ENCODE data around the gene SOD2.

The SOD2 gene

DNA sequence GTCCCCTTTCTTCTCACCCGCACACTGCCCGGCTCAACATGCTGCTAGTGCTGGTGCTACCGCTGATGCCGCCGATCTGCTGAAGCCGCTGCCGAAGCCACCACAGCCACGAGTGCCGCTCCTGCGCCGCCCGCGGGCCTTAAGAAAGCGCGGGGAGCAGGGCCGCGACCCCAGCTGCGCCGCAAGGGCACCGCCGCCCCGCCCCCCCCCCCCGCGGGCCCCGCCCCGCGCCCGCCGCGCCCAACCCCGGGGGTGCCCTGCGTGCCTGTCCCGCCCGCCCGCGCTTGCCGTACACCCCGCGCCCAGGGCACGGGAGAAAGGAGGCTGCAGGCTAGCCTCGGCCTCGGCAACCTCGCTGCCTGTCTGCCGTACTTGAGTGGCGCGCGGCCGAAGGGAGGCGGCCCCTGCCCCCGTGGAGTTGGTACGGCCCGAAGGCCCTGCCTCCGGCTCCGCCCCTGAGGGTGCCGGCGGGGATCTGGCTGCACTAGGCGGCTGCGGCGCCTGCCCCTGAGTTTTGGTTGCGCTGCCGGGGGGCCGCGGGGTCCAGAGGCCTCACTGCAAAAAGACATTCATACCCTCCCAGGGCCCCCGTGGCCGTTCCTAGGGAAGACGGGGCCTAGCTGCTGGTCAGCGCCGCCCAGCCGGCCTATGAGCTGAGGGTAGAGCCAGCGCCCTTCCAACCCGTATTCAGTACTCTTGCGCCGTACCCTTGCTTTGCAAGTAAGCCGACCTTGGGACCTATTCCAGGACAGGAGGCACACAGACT, at the start of gene SOD2:
Gene SOD2, minus strand, starts transcription at position 114 of the 766 bp plus-strand sequence. Its CDS starts 74 bp downstream, at position 40.
- Histone ChIP-seq H3K9ac (ENCODE audit: low read depth, low read length) (peak within 1 kb of the TSS; percentile 85), H3K4me2 (ENCODE audit: insufficient read depth, low read length) (peak within 1 kb of the TSS; percentile 89), H4K20me1 (ENCODE audit: insufficient read depth, low read length) (peaks cover 16% of the 10 kb centered on the region), H3K79me2 (ENCODE audit: insufficient read depth, low read length) (peaks cover 45% of the 10 kb centered on the region), H3K9me3 (ENCODE audit: insufficient read depth, low read length, severe bottlenecking) (no peaks in the 10 kb centered on the region), H3K4me1 (ENCODE audit: insufficient read depth, low read length) (peaks cover 30% of the 10 kb centered on the region), H3K27ac (ENCODE audit: low read length) (peak within 1 kb of the TSS; percentile 95), H2AFZ (ENCODE audit: low read depth, low read length) (peak within 1 kb of the TSS; percentile 68), H3K36me3 (ENCODE audit: insufficient read depth, low read length) (peaks cover 19% of the 10 kb centered on the region), H3K27me3 (ENCODE audit: insufficient read depth, low read length, poor library complexity) (no peaks in the 10 kb centered on the region), H3K4me3 (ENCODE audit: low read depth in 1 of 2, low read length in 2 of 2) (peak within 1 kb of the TSS; percentile 76 to 81)
- ATAC-seq (ENCODE audit: insufficient read depth, low read depth), result peak; percentile 86
- TF ChIP-seq CTCF (IDR thresholded peaks at IDR 0.05; ENCODE audit: borderline replicate concordance, extremely low read depth, low read length, poor library complexity, severe bottlenecking), result no peak
- no peak for TF ChIP-seq EZH2 (IDR thresholded peaks at IDR 0.05; ENCODE audit: borderline replicate concordance, low read depth, low read length, severe bottlenecking)
- DNase-seq, result peak; percentile 89

- Histone ChIP-seq H3K9ac (ENCODE audit: low read depth, low read length) (no peak overlapping the region), H3K4me3 (ENCODE audit: low read depth in 1 of 2, low read length in 2 of 2) (no peak overlapping the region), H3K4me1 (ENCODE audit: insufficient read depth, low read length) (0 out of 2 replicates have a peak, but pooled peaks cover 3% of the 10 kb centered on the region), H3K27me3 (ENCODE audit: insufficient read depth, low read length, poor library complexity) (no peaks in the 10 kb centered on the region), H3K36me3 (ENCODE audit: insufficient read depth, low read length) (peaks cover 97% of the 10 kb centered on the region), H3K4me2 (ENCODE audit: insufficient read depth, low read length) (no peak overlapping the region), H3K79me2 (ENCODE audit: insufficient read depth, low read length) (peaks cover 97% of the 10 kb centered on the region), H4K20me1 (ENCODE audit: insufficient read depth, low read length) (peaks cover 46% of the 10 kb centered on the region; the same call in 1 of the 2 replicates), H3K27ac (ENCODE audit: low read length) (no peak overlapping the region), H3K9me3 (ENCODE audit: insufficient read depth, low read length, severe bottlenecking) (no peaks in the 10 kb centered on the region), H2AFZ (ENCODE audit: low read depth, low read length) (no peak overlapping the region)
- no peak for TF ChIP-seq CTCF (IDR thresholded peaks at IDR 0.05; ENCODE audit: borderline replicate concordance, extremely low read depth, low read length, poor library complexity, severe bottlenecking)
- DNase-seq (no peak), ATAC-seq (ENCODE audit: insufficient read depth, low read depth) (no peak)
These were observed 49.1 kb upstream of the SOD2 start for GRCh38 chr6:159742165-159742564.

GRCh38 chr6:159739341-159739740, 46.3 kb upstream of the SOD2 start:
- Histone ChIP-seq H3K79me2 (ENCODE audit: insufficient read depth, low read length) (peaks cover 99% of the 10 kb centered on the region), H3K4me3 (ENCODE audit: low read depth in 1 of 2, low read length in 2 of 2) (no peak overlapping the region), H3K27ac (ENCODE audit: low read length) (no peak overlapping the region), H2AFZ (ENCODE audit: low read depth, low read length) (no peak overlapping the region), H3K9me3 (ENCODE audit: insufficient read depth, low read length, severe bottlenecking) (no peaks in the 10 kb centered on the region), H3K36me3 (ENCODE audit: insufficient read depth, low read length) (peaks cover 75% of the 10 kb centered on the region), H3K27me3 (ENCODE audit: insufficient read depth, low read length, poor library complexity) (no peaks in the 10 kb centered on the region), H3K9ac (ENCODE audit: low read depth, low read length) (no peak overlapping the region), H3K4me2 (ENCODE audit: insufficient read depth, low read length) (no peak overlapping the region), H3K4me1 (ENCODE audit: insufficient read depth, low read length) (peaks cover 3% of the 10 kb centered on the region; the same call in 1 of the 2 replicates), H4K20me1 (ENCODE audit: insufficient read depth, low read length) (peaks cover 65% of the 10 kb centered on the region; the same call in 1 of the 2 replicates)
- TF ChIP-seq CTCF (IDR thresholded peaks at IDR 0.05; ENCODE audit: borderline replicate concordance, extremely low read depth, low read length, poor library complexity, severe bottlenecking) (no peak), EZH2 (IDR thresholded peaks at IDR 0.05; ENCODE audit: borderline replicate concordance, low read depth, low read length, severe bottlenecking) (no peak)
- ATAC-seq (ENCODE audit: insufficient read depth, low read depth) (no peak), DNase-seq (no peak)
